H1 (cell line): ENCODE data around the gene UROC1. TPM values are rescaled to one million over a fixed set of nuclear protein-coding genes. Genes with fewer than 3 reads are reported as not detected.

Experiments used
- CBX8 ChIP-seq: fragments of 300-800, 300-1000 bp; sonication (generic); IDR thresholded peaks from 2 replicates; pipeline ENCODE4 v1.7.1; 2016; ENCODE audit warnings: low read depth, low read length, borderline replicate concordance
- CHD1 ChIP-seq: IDR thresholded peaks from 2 replicates; pipeline ENCODE4 v1.6.1; 2012; ENCODE audit warnings: low read depth, low read length, improper control_type of control experiment
- CREB1 ChIP-seq: IDR thresholded peaks from 2 replicates; pipeline ENCODE4 v1.6.1; 2012; ENCODE audit warnings: inconsistent platforms
- EP300 ChIP-seq, 2 experiments: IDR thresholded peaks; 1 replicate in 1 of 2; 2 replicates in 1 of 2; pipeline ENCODE4 v1.6.1; 2011 to 2012; ENCODE audit warnings: low read depth in 2 of 2, low read length in 2 of 2, mild to moderate bottlenecking in 2 of 2, borderline replicate concordance in 1 of 2, inconsistent platforms in 1 of 2, moderate library complexity in 1 of 2
- GABPA ChIP-seq: IDR thresholded peaks from 2 replicates; pipeline ENCODE4 v1.6.1; 2011; ENCODE audit warnings: mild to moderate bottlenecking, low read length, moderate library complexity, borderline replicate concordance; ENCODE audit not compliant: insufficient read depth
- KDM1A ChIP-seq: fragments of 200-600, 300-600 bp; sonication (generic); IDR thresholded peaks from 2 replicates; pipeline ENCODE4 v1.7.1; 2016; ENCODE audit warnings: mild to moderate bottlenecking, low read length, borderline replicate concordance
- MAFK ChIP-seq: IDR thresholded peaks from 2 replicates; pipeline ENCODE4 v1.6.1; 2012; ENCODE audit warnings: low read depth, mild to moderate bottlenecking, improper control_type of control experiment, low read length
- PHF8 ChIP-seq: fragments of 200-600 bp; sonication (generic); conservative IDR thresholded peaks from 2 replicates; pipeline ENCODE4 v1.7.1; 2012; ENCODE audit warnings: low read depth, mild to moderate bottlenecking, inconsistent platforms, low read length, moderate library complexity
- RBBP5 ChIP-seq: IDR thresholded peaks from 2 replicates; pipeline ENCODE4 v1.7.1; 2012; ENCODE audit warnings: low read depth, mild to moderate bottlenecking, inconsistent platforms, low read length, moderate library complexity, borderline replicate concordance
- RFX5 ChIP-seq: IDR thresholded peaks from 2 replicates; pipeline ENCODE4 v1.6.1; 2011; ENCODE audit warnings: low read depth, low read length, improper control_type of control experiment, borderline replicate concordance
- polyA plus RNA-seq, 7 experiments: library from polyadenylated mRNA; depleted of rRNA in 3 of 7; stranded (reverse) in 5 of 7; unstranded in 2 of 7; fragments of >200 nt in 5 of 7; fragments of 200-250 nt in 2 of 7; gene quantifications; 1 replicate in 5 of 7; 2 replicates in 1 of 7; 4 replicates in 1 of 7; pipeline versions ENCODE4 v1.2.1 to v1.2.3, GENCODE V29; 2011 to 2013; ENCODE audit warnings: missing spikeins in 2 of 7, mixed read lengths in 2 of 7
- total RNA-seq: library from RNA; stranded (reverse); fragmentation: NEBNext Ultra II Directional; extraction: Animal tissue kit (Norgen Biotek cat#: 25700); gene quantifications from 2 replicates; pipeline ENCODE4 v1.2.1, GENCODE V29; 2021
- TF ChIP-seq, protein P1 (sequence below): fragments of 300-600 bp; sonication (generic); IDR thresholded peaks from 2 replicates; pipeline ENCODE4 v1.7.1; 2012; ENCODE audit warnings: low read length, moderate library complexity, mild to moderate bottlenecking, inconsistent platforms; ENCODE audit not compliant: insufficient replicate concordance
- TF ChIP-seq, protein P2 (sequence below): IDR thresholded peaks from 2 replicates; pipeline ENCODE4 v1.6.1; 2011; ENCODE audit warnings: low read depth, mild to moderate bottlenecking, low read length; ENCODE audit not compliant: insufficient read depth

UROC1 gene
- total and polyA plus RNA-seq, 2 of the 8 experiments (the other 6 are each of a cell fraction or from before 2014, with no cell fraction given) = 0.03 TPM; not detected in 1

DNA sequence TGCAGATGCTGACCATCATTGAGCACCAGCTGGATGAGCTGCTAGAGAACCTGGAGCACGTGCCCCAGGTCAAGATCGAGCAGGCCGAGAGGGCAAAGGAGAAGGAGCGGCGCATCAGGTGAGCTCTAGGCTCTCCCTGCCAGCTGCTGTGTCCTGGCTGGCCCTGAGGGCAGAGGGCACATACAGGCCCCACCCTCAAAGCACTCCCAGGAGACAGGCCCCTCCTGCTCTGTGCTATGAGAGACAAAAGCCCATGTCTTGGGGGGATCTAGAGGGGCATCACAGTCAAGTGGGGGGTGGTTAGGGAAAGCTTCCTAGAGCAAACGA lies 83.3 kb downstream of the UROC1 start (continued):
- TF ChIP-seq, protein P1, sequence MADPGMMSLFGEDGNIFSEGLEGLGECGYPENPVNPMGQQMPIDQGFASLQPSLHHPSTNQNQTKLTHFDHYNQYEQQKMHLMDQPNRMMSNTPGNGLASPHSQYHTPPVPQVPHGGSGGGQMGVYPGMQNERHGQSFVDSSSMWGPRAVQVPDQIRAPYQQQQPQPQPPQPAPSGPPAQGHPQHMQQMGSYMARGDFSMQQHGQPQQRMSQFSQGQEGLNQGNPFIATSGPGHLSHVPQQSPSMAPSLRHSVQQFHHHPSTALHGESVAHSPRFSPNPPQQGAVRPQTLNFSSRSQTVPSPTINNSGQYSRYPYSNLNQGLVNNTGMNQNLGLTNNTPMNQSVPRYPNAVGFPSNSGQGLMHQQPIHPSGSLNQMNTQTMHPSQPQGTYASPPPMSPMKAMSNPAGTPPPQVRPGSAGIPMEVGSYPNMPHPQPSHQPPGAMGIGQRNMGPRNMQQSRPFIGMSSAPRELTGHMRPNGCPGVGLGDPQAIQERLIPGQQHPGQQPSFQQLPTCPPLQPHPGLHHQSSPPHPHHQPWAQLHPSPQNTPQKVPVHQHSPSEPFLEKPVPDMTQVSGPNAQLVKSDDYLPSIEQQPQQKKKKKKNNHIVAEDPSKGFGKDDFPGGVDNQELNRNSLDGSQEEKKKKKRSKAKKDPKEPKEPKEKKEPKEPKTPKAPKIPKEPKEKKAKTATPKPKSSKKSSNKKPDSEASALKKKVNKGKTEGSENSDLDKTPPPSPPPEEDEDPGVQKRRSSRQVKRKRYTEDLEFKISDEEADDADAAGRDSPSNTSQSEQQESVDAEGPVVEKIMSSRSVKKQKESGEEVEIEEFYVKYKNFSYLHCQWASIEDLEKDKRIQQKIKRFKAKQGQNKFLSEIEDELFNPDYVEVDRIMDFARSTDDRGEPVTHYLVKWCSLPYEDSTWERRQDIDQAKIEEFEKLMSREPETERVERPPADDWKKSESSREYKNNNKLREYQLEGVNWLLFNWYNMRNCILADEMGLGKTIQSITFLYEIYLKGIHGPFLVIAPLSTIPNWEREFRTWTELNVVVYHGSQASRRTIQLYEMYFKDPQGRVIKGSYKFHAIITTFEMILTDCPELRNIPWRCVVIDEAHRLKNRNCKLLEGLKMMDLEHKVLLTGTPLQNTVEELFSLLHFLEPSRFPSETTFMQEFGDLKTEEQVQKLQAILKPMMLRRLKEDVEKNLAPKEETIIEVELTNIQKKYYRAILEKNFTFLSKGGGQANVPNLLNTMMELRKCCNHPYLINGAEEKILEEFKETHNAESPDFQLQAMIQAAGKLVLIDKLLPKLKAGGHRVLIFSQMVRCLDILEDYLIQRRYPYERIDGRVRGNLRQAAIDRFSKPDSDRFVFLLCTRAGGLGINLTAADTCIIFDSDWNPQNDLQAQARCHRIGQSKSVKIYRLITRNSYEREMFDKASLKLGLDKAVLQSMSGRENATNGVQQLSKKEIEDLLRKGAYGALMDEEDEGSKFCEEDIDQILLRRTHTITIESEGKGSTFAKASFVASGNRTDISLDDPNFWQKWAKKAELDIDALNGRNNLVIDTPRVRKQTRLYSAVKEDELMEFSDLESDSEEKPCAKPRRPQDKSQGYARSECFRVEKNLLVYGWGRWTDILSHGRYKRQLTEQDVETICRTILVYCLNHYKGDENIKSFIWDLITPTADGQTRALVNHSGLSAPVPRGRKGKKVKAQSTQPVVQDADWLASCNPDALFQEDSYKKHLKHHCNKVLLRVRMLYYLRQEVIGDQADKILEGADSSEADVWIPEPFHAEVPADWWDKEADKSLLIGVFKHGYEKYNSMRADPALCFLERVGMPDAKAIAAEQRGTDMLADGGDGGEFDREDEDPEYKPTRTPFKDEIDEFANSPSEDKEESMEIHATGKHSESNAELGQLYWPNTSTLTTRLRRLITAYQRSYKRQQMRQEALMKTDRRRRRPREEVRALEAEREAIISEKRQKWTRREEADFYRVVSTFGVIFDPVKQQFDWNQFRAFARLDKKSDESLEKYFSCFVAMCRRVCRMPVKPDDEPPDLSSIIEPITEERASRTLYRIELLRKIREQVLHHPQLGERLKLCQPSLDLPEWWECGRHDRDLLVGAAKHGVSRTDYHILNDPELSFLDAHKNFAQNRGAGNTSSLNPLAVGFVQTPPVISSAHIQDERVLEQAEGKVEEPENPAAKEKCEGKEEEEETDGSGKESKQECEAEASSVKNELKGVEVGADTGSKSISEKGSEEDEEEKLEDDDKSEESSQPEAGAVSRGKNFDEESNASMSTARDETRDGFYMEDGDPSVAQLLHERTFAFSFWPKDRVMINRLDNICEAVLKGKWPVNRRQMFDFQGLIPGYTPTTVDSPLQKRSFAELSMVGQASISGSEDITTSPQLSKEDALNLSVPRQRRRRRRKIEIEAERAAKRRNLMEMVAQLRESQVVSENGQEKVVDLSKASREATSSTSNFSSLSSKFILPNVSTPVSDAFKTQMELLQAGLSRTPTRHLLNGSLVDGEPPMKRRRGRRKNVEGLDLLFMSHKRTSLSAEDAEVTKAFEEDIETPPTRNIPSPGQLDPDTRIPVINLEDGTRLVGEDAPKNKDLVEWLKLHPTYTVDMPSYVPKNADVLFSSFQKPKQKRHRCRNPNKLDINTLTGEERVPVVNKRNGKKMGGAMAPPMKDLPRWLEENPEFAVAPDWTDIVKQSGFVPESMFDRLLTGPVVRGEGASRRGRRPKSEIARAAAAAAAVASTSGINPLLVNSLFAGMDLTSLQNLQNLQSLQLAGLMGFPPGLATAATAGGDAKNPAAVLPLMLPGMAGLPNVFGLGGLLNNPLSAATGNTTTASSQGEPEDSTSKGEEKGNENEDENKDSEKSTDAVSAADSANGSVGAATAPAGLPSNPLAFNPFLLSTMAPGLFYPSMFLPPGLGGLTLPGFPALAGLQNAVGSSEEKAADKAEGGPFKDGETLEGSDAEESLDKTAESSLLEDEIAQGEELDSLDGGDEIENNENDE = no peak
- TF ChIP-seq KDM1A = no peak
- TF ChIP-seq EP300 (IDR thresholded peaks at IDR 0.05; ENCODE audit: borderline replicate concordance in 1 of 2, low read depth in 2 of 2, low read length in 2 of 2) = no peak
- no peak for TF ChIP-seq GABPA
- TF ChIP-seq CHD1 = no peak
- TF ChIP-seq RBBP5 = no peak
- no peak for TF ChIP-seq RFX5
- no peak for TF ChIP-seq PHF8
- TF ChIP-seq, protein P2, sequence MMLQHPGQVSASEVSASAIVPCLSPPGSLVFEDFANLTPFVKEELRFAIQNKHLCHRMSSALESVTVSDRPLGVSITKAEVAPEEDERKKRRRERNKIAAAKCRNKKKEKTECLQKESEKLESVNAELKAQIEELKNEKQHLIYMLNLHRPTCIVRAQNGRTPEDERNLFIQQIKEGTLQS = no peak
- no peak for TF ChIP-seq MAFK
- no peak for TF ChIP-seq CREB1
- TF ChIP-seq CBX8 = no peak
